Chondrocyte (in vitro differentiated cells): Measurements from ENCODE around the gene DUSP8. TPM values are rescaled to one million over a fixed set of nuclear protein-coding genes. Genes with fewer than 3 reads are reported as not detected.

Source experiments
- DNase-seq: peaks from one replicate; pipeline ENCODE4 v3.0.0; 2021; ENCODE audit warnings: mixed read lengths, low spot score
- H3K27ac Mint-ChIP-seq: one replicate; pipeline ENCODE4 v1.8.0; 2021; ENCODE audit warnings: mild to moderate bottlenecking, moderate library complexity, mixed read lengths; ENCODE audit not compliant: unreplicated experiment
- H3K27me3 Mint-ChIP-seq: 2 replicates; pipeline ENCODE4 v1.8.0; 2021; ENCODE audit warnings: low read depth, mixed read lengths
- H3K36me3 Mint-ChIP-seq: 2 replicates; pipeline ENCODE4 v1.8.0; 2021; ENCODE audit warnings: low read depth, mixed read lengths
- H3K4me1 Mint-ChIP-seq: 2 replicates; pipeline ENCODE4 v1.8.0; 2021; ENCODE audit warnings: low read depth, mild to moderate bottlenecking, mixed read lengths
- H3K4me3 Mint-ChIP-seq: one replicate; pipeline ENCODE4 v1.8.0; 2021; ENCODE audit warnings: mild to moderate bottlenecking, moderate library complexity, mixed read lengths; ENCODE audit not compliant: unreplicated experiment
- H3K9me3 Mint-ChIP-seq: 2 replicates; pipeline ENCODE4 v1.8.0; 2021; ENCODE audit warnings: low read depth, mixed read lengths
- total RNA-seq: library from RNA; stranded (reverse); gene quantifications from 3 replicates; pipeline ENCODE4 v1.2.1, GENCODE V29; 2021
- TF ChIP-seq, protein P1 (sequence below): fragments of 200-600 bp; sonication (generic); IDR thresholded peaks from 2 replicates; pipeline ENCODE4 v1.5.0; 2021; ENCODE audit warnings: antibody characterized with exemption, mild to moderate bottlenecking, moderate library complexity

The DUSP8 gene
- total RNA-seq, 1 donor from 2014 or later = 12.1 TPM

DNA sequence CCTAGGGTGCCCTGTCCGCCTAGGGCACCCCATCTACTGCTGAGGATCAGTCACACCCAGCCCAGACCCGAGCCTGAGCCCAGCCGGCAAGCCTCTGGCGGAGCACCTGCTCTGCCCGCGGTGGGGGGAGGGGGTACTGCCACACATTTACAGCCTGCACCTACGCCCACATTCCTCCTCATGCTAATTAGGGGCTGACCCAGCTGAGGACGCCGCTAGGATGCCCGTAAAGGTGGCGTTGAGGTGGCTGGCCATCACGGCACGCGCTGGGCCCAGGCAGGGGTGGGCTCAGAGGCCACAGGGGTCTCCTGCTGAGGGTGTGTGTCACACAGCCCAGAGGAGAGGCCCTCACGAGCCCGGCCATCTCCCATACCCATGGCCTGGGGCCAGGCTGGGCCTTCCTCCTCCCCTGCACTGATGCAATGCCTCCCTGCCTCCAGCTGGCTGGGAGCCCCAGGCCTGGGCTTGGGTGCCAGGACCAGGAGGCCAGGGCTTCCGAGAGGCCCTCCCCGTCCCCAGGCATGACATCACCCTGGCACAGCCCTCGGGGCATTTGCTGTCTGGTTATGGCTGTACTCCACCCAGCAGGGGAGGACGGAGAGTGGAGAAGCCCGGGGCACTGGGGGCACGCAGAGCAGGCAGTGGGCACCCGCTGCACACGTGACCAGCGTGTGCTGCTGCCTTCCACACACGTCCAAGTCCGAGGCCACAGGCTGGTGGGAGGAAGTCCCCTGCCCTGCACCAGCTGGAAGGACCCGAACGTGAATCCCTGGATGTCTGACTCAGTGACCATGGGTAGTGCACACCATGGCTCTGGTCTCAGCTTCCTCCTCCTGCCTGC lies 12.7 kb downstream of the DUSP8 start:
- Mint-ChIP-seq H3K27ac (peak overlapping the region; percentile 98), H3K36me3 (peaks cover 3% of the 10 kb centered on the region), H3K4me3 (peak overlapping the region; percentile 46), H3K9me3 (no peaks in the 10 kb centered on the region), H3K4me1 (peaks cover 30% of the 10 kb centered on the region), H3K27me3 (no peaks in the 10 kb centered on the region)
- no peak for DNase-seq
- TF ChIP-seq, protein P1, sequence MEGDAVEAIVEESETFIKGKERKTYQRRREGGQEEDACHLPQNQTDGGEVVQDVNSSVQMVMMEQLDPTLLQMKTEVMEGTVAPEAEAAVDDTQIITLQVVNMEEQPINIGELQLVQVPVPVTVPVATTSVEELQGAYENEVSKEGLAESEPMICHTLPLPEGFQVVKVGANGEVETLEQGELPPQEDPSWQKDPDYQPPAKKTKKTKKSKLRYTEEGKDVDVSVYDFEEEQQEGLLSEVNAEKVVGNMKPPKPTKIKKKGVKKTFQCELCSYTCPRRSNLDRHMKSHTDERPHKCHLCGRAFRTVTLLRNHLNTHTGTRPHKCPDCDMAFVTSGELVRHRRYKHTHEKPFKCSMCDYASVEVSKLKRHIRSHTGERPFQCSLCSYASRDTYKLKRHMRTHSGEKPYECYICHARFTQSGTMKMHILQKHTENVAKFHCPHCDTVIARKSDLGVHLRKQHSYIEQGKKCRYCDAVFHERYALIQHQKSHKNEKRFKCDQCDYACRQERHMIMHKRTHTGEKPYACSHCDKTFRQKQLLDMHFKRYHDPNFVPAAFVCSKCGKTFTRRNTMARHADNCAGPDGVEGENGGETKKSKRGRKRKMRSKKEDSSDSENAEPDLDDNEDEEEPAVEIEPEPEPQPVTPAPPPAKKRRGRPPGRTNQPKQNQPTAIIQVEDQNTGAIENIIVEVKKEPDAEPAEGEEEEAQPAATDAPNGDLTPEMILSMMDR = peak; percentile 7

DNA sequence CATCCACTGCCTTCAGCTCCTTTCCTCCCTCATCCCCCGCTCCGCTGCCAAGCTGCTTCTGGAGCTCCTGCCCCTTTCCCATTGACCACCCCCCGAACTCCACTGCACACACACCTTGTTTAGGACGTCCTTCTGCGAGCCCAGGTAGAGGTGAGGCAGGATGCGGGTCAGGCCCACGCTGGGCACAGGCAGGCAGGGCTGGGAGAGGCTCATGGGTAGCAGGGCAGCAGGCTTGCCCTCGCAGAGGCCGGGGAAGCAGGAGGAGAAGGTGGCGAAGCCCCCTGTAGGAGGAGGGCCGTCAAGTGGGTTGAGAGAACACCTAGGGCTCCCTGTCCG lies 13.3 kb downstream of the DUSP8 start:
- Mint-ChIP-seq H3K36me3 (peaks cover 3% of the 10 kb centered on the region), H3K4me3 (peak overlapping the region; percentile 46), H3K27ac (peak overlapping the region; percentile 98), H3K4me1 (peaks cover 36% of the 10 kb centered on the region), H3K27me3 (no peaks in the 10 kb centered on the region), H3K9me3 (no peaks in the 10 kb centered on the region)
- no peak for DNase-seq
- TF ChIP-seq, protein P1 = no peak

DNA sequence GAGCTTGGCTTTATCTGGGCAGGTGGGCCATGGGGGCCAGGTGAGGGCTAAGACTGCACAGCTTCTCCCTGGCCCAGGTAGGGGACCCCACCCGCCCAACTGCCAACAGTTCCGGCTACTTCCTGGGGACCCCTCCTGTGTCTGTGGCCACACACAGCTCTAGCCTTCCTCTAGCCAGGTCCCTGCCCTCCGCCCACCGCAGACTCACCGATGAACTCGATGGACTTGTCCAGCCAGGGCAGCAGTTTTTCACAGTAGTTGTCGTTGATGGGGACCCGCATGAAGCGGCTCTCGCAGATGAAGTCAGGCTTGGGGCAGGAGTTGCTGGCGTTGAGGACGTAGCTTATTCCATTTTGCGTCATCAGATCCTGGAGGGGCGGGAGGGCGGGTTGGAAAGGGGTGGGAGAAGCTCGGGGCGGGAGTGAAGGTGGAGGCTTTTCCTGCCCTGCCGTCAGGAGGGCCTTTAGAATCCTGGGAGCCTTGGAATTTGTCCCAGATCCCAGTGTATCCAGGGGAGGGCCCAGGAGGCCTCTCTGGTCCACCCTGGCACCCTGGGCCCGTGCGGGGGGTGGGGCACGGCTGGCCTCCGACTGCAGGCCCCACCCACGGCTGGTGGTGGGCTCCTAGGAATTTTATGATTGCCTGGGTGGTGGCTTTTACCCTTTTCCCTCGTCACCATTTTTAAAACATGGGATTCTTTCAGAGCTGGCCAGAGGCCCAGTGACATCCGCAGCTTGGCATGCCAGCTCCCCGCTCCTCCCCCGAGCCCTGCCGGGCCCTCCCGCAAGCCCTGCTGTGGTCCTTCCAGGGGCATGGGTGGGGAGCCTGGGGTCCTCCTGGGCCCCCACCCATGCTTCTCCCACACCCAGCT lies 13.9 kb downstream of the DUSP8 start:
- peaks cover 3% of the 10 kb centered on the region for H3K36me3 Mint-ChIP-seq
- TF ChIP-seq, protein P1 = no peak
- peaks cover 42% of the 10 kb centered on the region for H3K4me1 Mint-ChIP-seq
- H3K27me3 Mint-ChIP-seq = no peaks in the 10 kb centered on the region
- peak overlapping the region; percentile 98 for H3K27ac Mint-ChIP-seq
- H3K9me3 Mint-ChIP-seq = no peaks in the 10 kb centered on the region
- H3K4me3 Mint-ChIP-seq = peak overlapping the region; percentile 46
- DNase-seq = no peak

DNA sequence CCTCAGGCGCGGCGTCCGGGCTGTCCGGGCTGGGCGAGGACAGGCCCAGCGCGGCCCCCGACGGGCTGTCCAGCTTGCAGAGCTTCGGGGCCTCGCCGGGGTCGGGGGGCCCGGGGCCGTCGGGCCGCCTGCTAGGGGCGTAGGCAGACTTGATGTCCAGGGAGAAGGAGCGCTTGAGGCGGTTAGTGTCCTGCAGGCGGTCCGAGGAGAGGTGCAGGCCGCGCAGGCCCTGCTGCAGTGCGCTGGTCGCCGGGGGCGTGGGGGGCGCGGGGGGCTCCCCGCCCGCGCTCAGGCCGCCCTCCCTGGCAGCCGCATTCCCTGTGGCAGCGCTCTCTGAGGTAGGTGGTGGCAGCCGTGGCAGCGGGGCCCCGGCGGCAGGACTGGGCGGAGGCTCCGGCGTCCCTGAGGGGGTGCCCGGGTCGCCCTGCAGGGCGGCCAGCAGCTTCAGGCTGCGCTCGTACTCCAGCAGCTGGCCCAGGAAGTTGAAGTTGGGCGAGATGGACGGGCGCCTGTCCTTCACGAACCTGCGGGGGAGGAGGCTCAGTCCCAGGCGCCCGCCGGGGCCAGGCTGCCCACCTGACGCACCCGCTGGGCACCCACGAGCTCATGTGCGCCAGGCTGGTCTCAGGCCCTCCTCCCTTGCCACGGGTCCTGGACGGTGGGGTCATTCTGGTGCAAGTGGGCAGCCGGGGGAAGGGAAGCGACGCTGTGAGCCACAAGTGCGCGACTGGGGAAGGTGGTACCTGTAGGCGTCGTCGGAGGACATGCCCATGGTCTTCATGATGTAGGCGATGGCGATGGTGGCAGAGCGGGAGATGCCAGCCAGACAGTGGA lies 14.8 kb downstream of the DUSP8 start:
- no peak for DNase-seq
- peaks cover 3% of the 10 kb centered on the region for H3K36me3 Mint-ChIP-seq

More for the DNA sequence above, 14.8 kb downstream of the DUSP8 start:
- no peak overlapping the region for H3K4me3 Mint-ChIP-seq
- H3K4me1 Mint-ChIP-seq = peaks cover 49% of the 10 kb centered on the region
- peak overlapping the region; percentile 98 for H3K27ac Mint-ChIP-seq
- TF ChIP-seq, protein P1 = no peak
- H3K9me3 Mint-ChIP-seq = no peaks in the 10 kb centered on the region
- no peaks in the 10 kb centered on the region for H3K27me3 Mint-ChIP-seq
